ENCODE results near the gene NACC2.

The NACC2 gene

DNA sequence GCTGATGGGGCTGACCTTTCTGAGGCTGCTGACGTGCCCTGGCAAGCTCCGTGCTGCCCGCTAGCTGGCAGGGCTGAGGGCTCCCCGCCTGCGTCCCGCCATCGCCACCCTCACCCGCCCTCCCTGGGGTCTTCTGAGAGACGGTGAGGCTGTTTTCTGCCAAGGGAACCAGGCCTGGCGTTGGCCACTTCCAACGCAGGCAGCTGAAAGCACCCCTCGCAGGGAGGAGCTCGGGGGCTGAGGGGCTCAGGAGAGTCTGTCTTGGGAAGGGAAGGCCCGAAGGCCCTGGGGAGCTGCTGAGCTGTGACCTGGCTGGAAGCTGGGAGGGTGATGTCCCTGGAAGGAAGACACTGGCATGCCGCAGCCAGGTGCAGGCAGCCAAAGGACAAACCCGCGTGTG is 33.3 kb upstream of the NACC2 start:
- no peak for DNase-seq

DNA sequence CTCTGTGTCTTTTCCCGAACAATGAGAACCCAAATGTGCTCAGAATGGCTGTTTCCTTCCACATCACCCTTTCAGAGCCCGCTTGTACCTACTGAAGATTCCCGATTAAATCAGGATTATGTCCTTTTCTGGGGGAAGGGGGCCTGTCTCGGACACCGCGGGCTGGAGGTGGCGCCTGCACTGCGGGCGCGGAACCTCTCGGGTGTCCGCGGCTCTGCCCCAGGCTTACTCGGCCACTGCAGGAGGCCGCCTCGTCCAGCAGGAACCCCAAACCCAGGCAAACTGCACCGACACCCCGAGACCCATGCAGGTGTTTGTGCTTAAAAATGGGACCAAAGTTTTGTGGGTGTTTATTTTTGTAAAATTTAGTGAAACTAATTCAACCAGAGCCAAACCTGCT is 32.2 kb upstream of the NACC2 start:
- DNase-seq = no peak

DNA sequence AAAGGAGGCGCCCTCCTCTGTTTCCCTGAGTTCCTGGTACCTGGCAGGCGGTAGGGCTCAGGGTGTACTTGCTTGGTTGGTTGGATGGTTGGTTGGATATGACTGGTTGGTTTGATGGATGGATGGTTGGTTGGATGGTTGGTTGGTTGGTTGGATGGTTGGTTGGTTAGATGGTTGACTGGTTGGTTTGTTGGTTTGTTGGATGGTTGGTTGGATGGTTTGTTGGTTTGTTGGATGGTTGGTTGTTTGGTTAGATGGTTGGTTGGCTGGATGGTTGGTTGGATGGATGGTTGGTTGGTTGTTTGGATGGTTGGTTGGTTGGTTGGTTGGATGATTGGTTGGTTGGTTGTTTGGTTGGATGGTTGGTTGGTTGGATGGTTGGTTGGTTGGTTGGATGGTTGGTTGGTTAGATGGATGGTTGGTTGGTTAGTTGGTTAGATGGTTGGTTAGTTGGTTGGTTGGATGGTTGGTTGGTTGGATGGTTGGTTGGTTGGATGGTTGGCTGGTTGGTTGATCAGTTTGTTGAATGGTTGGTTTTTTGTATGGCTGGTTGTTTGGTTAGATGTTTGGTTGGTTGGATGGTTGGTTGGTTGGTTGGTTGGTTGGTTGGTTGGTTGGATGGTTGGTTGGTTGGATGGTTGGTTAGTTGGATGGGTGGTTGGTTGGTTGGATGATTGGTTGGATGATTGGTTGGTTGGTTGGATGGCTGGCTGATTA is 30.0 kb upstream of the NACC2 start:
- DNase-seq = no peak

DNA sequence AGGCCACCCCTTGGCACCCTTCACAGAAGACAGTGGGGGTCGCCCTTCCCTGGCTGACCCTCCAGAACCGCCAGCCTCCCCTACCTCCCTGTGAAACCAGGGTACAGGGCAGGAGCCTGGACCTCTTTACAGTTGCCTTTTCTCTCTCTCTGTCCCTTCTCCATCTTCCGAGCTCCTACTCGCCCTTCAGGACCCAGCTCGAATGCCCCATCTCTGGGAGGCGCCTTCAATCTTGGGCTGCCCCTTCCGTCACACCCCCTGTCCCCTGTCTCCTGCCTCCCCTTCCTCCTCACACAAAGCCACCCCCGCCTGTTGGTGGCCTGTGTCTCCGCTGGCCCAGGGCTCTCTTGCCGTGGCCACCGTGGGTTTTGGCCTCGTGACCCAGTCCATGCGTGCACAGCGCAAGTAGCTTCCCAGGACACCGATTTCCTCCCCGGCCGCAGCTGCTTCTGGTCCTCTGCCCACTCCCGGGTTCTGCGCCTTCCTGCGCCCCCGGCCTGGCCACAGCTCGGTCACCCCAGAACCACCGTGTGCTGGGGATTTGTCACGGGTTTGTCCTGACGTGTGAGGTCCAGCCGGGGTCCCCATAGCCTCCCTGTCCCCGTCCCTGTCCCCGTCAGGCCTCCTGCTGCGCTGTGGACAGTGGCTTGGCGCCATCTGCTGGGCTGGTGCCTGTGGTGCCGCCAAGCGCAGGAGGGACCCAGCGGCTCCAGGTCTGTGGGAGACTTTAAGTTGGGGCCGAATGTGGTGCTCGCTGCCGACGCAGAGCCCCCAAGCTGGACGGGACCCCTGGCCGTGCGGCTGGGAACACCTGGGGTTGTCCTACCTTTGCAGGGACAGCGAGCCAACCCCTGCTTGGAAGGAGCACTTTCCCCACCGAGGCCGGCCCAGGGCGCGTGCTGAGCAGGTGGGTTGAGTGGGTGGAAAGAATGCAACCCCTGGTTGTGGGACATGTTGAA is 27.6 kb upstream of the NACC2 start:
- peak; percentile 82 for DNase-seq

DNA sequence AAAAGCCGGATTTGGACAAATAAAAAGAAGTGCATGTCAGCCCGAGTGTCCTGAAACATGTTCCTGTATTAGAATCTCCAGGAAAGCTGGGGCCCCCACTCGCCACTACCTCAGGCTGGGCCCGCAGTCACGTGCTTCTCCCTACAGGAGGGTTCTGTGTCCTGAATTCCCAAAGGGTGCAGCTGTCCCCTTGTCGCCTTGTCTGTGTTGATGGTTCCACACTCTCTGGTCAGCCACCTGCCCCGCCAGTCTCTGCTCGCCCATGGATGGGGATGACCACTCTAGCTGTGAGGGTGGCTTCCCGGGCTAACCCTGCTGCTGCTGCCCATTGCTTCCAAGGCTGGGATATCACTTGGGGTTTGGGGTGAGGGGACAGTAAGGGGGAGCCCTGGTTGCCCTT is 26.7 kb upstream of the NACC2 start:
- no peak for DNase-seq

DNA sequence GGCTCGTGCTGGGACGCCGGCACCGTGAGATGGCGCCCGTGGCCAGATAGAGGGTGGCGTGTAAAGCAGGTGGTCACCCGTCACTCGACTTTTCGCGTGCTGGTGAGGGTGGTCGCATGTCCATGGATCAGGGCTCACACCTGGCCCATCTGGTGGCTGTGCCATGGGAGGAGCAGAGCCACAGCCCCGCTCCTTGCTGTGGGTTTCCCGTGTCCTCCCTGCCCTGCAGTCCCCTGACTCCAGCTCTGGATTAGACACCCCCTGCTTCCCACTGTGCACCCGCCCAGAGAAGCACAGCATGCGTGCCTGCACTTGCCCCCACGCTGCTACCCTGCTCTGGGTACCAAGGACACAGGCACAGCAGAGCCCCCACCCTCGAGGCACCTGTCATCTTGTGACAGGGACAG is 25.4 kb upstream of the NACC2 start:
- DNase-seq = no peak

DNA sequence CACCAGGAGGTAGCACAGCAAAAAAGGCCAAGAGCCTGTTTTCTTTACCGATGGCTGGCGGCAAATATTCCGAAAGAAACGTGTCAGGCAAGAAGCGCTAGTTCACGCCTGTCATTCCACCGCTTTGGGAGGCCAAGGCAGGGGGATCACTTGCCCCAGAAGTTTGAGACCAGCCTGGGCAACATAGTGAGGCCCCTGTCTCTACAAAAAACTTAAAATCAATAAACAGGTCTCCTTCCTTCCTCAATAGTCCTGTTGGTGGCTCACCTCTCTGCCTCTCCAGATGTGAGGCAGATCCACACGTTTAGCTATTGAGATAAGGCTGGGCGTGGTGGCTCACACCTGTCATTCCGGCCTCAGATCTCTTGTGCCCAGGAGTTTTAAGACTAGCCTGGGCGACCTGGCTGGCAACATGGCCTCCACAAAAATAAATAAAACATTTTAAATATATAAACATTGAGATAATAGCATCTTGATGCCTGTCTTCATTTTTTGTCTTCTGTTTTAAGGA is 24.8 kb upstream of the NACC2 start:
- DNase-seq = no peak

DNA sequence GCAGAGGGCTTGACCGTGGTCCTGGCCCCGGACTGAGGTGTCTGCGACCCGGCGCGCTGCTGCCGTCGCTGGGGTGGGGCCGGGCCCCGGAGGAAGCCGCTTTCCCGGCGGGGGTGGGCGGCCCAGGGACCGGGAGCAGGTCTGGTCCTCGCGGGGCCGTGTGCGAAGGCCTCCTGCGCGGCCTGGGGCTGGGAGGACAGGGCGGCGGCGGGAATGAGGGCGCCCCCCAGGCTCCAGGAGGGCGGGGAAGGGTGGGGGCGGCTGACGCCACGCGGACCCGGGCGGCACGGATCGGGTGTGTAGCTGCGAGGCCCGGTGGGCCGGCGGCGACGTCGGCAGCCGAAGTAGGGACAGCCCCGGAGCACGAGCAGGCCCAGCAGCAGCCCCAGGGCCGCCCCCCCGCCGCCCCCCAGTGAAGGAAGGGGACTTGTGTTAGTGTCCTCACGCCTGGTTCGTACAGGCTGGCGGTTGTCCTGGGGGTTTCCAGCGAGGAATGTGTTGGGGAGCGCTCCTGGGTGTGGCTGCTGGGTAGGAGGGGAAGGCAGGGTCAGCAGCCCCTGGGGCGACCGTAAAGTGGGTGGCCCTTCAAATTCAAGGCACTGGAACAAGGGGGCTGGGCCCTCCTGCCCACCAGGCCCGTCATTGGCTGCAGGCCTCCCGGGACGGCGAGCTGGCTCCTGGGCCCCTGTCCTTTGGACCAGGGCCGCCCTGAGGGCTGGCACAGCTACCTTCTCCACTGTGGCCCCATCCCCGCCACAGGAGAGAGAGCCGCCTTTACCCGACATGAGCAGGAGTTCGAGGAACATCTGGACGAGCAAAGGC is 24.2 kb upstream of the NACC2 start:
- DNase-seq = no peak

DNA sequence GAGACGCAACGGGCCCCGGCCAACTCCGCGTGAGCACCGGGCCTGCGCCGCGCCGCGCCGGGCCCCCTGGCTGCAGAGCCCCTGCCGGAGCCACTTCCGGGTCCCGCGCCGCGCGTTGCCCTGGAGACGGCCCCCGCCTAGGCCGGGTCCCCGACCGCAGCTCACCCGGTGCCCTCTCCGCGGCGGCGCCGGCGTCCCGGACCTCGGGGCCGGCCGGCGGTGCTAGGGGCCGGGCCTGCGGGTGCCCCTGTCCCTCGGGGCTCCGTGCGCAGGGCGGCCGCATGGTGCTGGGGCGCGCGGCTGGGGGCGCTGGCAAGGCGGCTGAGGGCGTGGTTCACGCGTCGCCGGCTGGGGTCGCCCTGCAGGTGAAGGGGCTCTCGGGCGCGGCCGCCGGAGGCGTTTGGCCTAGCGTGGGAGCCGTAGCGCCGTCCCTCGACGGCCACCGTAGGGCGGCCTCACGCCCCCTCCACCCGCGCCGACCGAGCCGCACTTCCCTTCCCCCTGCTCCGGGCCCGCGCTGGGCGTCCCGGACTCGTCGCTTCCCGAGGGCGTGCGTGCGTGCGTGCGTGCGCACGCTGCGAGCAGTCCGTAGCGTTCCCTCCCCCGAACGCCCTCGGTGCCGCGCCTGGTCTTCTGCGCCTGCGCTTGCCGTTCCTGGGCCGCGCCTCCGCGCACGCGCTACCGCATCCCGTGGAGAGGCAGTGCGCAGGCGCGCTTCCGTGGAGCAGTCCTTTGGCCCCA is 23.4 kb upstream of the NACC2 start, which contains the start of gene TMEM250:
Gene TMEM250 (minus strand): TSS at position 556 of the 741 bp plus-strand sequence. CDS start 1,975 bp downstream, outside the sequence.
- DNase-seq = peak; percentile 96

DNA sequence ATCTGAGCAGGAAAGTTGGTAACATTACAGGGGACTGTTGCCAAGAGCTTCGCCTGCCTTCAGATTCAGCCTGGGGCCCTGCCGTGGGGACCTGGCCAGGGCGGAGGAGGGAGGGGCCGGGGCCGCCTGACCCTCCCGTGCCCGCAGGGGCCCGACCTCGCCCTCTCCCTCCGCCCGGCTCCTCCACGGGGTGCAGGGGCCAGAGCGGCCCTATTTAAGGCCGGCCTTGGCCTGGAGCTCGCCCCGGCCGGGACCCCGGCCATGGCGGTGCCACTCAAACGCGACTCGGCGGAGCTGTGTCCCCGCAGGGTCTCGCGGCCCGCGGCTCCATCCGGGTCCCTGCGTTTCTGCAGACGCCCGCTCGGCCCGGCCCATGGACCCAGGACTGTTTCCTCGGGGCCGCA is 22.8 kb upstream of the NACC2 start:
- no peak for DNase-seq

DNA sequence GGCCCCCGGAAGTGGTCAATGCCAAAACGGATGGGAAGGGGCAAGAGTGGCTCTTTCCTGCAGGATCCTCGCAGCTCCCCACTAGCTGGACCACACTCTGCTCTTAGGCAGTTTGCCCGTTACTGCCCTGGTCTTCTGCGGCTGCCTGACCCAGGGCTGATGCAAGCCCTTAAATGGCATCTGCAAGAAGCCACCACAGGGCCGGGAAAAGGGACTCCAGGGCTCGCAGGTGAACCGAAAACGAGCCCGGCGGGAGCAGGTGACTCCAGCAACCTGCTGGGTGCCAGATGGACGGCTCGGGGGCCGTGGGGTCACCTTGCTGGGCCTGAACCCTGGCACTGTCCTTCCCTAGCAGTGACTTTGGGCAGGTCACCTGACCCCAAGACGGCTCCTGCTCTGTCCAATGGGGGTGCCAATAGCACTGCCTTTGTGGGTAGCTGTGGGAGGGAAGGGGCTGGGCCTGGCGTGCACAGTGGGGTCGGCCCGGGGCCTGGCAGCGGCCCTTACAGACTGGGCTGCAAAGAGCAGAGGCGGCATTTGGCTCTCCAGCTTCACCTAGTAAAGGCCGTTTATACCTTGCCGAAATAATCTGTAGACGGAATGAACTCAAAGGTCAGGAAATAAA is 22.3 kb upstream of the NACC2 start:
- DNase-seq = peak; percentile 18

DNA sequence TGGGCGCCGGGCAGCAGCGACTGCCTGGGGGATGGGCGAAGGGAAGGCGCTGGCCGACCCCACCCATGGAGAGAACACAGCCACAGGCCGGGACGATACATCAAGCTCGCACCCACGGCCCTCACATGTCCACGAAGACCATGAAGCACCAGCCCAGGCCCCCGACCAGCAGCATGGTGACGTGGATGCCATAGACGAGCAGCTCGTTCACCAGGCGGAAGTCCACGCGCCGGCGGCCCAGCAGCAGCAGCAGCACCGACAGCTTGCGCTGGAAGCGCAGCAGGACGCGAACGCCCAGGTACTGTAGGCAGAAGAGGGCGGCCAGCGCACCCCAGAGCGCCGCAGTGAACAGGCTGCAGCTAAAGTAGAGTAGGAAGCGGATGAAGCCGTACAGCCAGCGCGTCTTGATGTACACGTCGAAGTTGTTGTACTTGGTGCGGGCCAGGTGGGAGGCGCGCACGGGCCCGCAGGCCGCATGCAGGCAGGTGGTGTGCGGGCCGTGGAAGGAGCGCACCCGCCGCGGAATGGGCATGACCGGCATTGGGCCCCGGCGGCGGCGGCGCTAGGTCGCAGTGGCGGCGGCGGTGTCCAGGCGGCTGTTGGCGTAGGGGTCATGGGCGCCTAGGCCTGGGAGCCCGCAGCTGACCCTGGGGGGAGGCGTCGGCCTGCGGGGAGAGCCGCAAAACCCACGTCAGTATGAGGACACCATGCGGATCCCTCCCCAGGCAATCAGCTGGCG is 21.4 kb upstream of the NACC2 start:
- DNase-seq = no peak

DNA sequence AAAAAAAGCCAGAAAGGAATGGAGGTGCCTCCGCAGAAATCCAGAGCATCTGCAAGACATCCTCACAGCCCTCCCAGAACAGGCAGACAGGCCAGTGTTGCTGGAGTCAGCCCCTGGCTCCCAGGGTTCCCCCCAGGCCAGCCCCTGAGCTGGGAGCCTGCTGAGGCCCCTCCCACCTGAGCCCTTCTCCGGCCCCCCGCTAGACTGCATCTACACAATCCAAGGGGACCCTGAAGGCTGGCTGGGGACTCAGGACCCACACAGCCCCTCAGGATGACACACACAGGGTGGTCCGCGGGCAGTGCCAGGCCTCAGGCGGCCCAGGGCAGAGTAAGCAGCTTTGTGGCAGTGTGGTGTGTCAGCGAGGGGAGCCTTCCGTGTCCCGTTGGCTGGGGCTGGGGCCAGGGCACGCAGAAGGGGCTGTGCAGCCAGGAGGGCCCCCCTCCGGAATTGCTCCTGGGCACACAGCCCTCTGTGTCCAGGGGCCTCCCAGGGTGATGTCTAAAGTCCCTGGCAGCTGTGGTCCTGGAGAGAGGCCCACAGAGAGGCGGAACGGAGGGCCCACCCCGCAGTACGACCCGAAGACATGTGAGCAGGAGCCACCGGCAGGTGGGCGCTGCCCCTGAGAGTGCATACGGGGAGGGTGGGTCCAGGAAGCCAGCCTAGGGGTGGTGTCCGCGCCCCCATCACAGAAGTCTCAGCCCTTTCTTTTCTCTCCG is 20.7 kb upstream of the NACC2 start:
- no peak for DNase-seq

DNA sequence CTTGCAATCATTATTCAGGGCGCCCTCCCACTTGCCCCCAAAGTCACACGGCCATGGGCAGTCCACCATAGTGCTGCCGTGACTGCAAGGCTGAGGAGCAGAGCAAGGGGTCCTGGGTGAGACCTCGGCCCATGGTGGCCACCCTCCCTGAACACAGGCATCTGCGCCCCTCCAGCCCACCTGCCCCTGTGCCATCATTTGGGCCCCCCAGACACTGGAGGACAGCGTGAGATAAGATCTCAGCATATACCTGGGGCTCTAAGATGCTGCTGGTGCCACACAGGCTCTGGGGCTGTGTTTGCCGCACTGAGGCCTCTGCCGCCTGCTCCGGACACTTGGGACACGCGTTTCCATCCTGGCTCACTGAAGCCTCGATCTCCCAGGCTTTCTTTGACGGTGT is 20.1 kb upstream of the NACC2 start:
- DNase-seq = no peak

DNA sequence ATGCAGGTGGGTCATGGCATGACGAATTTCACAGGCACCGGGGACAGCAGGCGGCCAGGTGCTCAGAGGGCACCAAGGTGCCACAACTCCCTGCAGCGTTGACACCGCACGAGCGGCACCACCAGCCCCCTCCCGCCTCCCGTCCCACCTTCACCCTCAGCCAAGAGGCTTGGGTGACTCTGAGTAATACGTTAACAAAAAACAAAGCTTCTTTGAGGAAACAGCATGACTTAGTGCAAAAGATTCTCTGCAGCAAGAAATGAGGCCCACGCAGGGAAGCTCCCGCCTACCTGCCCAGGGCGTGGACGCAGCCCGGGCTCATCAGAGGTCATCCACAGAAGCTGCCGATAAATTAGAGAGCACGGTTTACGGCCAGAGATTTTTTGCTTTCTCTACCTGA is 19.5 kb upstream of the NACC2 start:
- no peak for DNase-seq

DNA sequence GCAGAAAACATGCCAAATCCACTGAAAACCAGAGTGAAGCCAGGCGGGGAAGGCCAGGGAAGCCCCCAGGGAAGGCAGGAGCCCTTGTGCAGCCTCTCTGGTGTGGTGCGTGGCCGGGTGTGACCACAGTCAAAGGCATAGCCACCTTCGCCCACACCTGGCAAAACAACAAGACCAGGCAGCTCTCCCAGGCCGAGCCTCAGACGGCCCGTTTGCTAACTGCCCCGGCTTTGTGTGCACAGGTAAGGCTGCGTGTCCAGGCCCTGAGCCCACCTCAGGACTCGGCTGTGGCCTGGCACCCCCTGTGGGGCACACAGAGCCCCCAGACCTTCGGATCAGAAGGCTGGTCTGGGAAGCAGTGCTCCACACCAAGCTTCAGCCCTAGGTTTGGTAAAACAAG is 17.5 kb upstream of the NACC2 start:
- DNase-seq = no peak

DNA sequence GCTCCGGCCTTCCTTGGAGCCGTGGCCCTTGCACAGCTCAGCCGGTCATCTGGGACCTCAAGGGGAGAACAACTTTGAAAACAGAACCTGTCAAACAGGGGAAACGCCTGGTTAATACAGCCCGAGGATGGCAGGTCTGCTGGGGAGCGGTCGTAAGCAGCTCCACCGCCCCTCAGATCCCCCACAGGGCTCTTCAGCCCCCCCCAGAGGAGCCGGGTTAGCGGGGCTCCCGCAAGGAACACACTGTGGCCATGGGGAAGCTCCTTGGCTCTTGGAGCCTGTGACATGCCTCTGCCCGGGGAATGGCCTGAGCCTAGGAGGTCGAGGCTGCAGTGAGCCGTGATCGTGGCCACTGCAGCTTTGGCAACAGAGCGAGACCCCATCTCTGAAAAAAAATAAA is 16.8 kb upstream of the NACC2 start:
- DNase-seq = no peak

DNA sequence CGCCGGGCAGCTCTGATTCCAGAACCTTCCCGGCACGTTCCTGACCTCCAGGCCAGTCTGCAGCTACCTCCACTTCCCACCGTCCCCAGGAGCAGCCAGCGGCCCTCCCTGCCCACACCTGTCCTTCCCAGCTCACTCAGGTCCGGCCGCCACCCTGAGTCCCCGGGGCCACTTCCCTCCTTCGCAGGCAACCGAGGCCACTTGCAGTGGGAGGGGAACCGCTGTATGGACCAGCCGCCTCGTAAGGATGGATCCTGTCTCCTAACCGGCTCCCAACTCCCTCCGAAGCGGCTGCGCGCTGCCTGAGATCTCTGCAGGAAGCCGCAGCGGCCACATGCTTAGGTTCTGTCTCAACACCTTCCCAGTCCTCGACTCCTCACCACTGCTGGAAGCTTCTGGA is 16.1 kb upstream of the NACC2 start:
- DNase-seq = no peak

DNA sequence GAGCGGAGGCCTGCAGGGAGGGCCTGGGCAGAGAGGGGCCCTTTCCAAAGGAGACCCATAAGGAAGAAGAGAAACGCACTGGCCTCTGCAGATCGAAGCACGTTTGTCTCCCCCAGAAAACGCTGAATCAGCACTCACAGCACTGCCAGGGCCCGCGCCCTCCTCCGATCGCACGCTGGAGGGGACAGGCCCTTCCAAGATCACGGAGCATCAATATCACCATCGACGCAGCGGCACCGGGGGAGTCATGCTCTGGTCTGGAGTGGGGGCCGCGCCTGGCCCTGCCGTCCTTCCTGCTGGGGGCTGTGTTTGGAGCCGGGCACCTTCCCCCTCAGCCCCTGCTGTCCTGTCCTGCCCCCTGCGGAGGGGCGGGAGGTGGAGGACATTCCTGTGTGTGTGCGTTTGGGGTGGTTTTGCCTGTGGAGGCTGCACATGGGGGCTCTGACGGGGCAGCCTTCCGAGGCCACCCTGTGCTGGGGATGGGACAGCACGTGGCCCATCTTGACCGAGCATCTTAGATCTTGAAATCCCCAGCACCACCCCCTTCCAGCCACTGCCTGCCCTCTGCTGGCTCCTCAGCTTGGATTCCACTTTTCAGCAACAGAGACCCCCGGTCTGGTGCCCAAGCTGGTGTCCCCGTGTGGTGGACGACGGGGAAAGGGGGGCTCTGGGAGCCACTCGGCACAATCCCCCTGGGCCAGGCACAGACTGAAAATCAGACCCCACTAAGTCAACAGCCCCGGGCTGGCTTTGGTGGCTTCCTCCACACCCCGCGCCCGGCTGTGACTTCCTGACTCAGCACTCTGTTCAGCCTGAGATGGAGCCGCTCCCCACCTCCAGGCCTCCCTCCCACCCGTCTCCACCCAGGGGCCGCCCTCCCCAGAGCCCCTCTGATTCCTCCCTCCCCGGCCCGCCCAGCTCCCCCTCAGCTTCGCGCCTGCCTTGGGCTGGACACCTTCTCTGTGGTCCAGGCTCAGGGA is 15.3 kb upstream of the NACC2 start:
- peak; percentile 54 for DNase-seq

All from activated naive CD4-positive, alpha-beta T cell treated with Interleukin-2 at 50 U/mL for 16 hours (primary cell).